Measurements from ENCODE around the gene VMAC.
"Not testable (repeated sequence)": the region's sequence is repeated elsewhere in the genome, so short reads cannot be mapped to it uniquely, and the experiment has no call there.

Gene VMAC

DNA sequence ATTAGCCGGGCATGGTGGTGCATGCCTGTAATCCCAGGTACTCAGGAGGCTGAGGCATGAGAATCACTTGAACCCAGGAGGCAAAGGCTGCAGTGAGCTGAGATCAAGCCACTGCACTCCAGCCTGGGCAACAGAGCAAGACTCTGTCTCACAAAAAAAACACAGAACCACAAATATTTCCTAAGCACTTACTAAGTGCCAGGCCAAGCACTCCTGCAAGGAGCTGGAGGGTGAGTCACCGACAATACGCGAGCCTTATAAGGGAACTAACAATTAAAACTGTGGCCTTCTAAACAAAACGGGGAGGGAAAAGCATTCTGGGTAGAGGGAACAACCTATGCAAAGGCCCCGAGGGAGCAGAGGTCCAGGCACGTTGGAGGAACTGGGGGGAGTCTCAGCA, 30.2 kb upstream of the VMAC start:
- H3K27ac ChIP-seq (ENCODE audit: low read length); H3K4me1 ChIP-seq (ENCODE audit: insufficient read depth, low read length); H3K27me3 ChIP-seq (ENCODE audit: insufficient read depth, low read length); H3K9me3 ChIP-seq (ENCODE audit: insufficient read depth, low read depth, low read length); H3K36me3 ChIP-seq (ENCODE audit: insufficient read depth, low read depth, low read length); H3K4me3 ChIP-seq (ENCODE audit: low read length); H3K9ac ChIP-seq (ENCODE audit: low read depth, low read length): not testable (repeated sequence)

DNA sequence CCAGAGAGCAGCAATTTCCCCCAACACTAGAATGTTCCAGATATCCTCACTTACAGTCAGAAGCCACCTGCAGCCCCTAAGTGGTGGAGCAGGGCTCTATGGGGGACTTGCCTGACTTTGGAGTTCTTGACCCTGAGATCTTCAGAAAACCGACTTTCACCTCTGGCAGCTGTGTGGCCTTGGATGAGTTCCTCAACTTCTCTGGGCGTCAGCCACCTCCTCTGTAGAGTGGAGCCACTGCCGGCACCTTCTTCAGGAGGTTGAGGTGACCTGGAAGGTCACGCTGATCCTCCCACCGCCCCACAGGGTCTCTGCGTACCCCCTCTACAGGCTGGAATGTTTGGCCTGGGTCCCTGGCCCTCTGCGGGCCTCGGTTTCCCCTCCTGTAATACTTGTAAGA, 27.2 kb upstream of the VMAC start:
- Histone ChIP-seq H3K27me3 (ENCODE audit: insufficient read depth, low read length) (no peaks in the 10 kb centered on the region), H3K4me3 (ENCODE audit: low read length) (no peak overlapping the region), H3K9me3 (ENCODE audit: insufficient read depth, low read depth, low read length) (no peaks in the 10 kb centered on the region), H3K36me3 (ENCODE audit: insufficient read depth, low read depth, low read length) (no peaks in the 10 kb centered on the region), H3K4me1 (ENCODE audit: insufficient read depth, low read length) (peaks cover 6% of the 10 kb centered on the region; the same call in 1 of the 2 replicates), H3K9ac (ENCODE audit: low read depth, low read length) (no peak overlapping the region), H3K27ac (ENCODE audit: low read length) (no peak overlapping the region)

DNA sequence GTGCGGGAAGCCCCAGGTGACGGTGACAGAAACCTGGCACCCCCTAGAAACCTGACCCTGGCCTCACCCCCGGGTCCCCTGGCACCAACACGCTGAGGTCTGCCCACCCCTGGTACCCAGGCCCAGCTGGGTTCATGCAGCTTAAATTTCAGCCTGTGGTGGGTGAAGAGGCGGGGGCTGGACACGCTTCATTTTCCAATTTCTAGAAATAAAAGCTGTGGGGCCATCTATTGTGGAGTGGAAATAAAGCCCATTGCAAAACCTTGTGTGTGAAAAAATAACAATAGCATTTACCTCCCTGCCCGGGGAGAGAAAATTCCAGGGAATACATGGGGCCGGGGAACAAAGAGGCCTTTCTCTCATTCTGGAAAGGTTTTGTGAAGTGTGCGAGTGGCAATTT, 26.8 kb upstream of the VMAC start:
- Histone ChIP-seq H3K9ac (ENCODE audit: low read depth, low read length) (no peak overlapping the region), H3K27me3 (ENCODE audit: insufficient read depth, low read length) (no peaks in the 10 kb centered on the region)

DNA sequence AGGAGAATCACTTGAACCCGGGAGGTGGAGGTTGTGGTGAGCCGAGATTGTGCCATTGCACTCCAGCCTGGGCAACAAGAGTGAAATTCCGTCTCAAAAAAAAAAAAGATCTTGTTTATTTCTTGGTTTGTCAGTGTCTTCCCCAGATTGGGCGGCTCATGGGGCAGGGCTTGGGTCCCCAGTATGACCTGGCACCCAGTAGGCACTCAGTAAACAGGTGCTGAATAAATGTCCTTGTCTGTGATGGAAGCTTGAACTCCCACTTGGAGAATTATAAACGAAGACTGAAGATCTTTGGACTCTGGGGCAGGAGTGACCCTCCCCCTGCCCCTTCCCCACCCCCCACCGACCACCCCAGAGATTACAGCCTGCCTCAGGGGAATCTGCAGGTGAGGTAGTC, 24.5 kb upstream of the VMAC start:
- Histone ChIP-seq H3K9ac (ENCODE audit: low read depth, low read length) (no peak overlapping the region), H3K9me3 (ENCODE audit: insufficient read depth, low read depth, low read length) (no peaks in the 10 kb centered on the region), H3K4me1 (ENCODE audit: insufficient read depth, low read length) (peaks cover 6% of the 10 kb centered on the region; the same call in 1 of the 2 replicates), H3K36me3 (ENCODE audit: insufficient read depth, low read depth, low read length) (no peaks in the 10 kb centered on the region), H3K27me3 (ENCODE audit: insufficient read depth, low read length) (no peaks in the 10 kb centered on the region), H3K4me3 (ENCODE audit: low read length) (no peak overlapping the region), H3K27ac (ENCODE audit: low read length) (no peak overlapping the region)

More for the DNA sequence above, 26.8 kb upstream of the VMAC start:
- Histone ChIP-seq H3K4me3 (ENCODE audit: low read length) (no peak overlapping the region), H3K36me3 (ENCODE audit: insufficient read depth, low read depth, low read length) (no peaks in the 10 kb centered on the region), H3K9me3 (ENCODE audit: insufficient read depth, low read depth, low read length) (no peaks in the 10 kb centered on the region), H3K27ac (ENCODE audit: low read length) (no peak overlapping the region), H3K4me1 (ENCODE audit: insufficient read depth, low read length) (peaks cover 6% of the 10 kb centered on the region; the same call in 1 of the 2 replicates)

DNA sequence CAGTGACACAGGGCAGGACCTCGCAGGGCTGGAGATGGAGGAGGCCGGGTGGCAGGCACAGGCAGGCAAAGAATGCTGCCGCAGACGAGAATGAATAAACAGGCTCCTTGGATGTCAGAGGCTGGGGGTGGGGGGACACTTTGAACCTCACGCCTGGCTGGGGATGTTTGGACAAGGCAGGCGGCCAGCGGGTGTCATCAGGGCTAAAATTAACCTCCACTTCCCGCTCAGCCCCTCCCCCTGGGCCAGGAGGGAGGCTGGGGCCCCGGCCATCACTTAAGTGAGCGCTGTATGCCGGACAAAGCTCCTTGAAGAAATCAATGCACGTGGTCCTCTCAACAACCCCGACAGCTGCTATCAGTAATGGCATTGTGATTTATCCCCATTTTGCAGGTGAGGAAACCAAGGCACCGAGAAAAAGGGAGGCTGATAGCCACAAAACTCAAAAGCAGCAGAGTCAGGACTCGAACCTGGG, 24.0 kb upstream of the VMAC start:
- Histone ChIP-seq H3K4me1 (ENCODE audit: insufficient read depth, low read length) (peaks cover 6% of the 10 kb centered on the region; the same call in 1 of the 2 replicates), H3K27ac (ENCODE audit: low read length) (no peak overlapping the region), H3K4me3 (ENCODE audit: low read length) (no peak overlapping the region), H3K9me3 (ENCODE audit: insufficient read depth, low read depth, low read length) (no peaks in the 10 kb centered on the region), H3K9ac (ENCODE audit: low read depth, low read length) (no peak overlapping the region), H3K27me3 (ENCODE audit: insufficient read depth, low read length) (no peaks in the 10 kb centered on the region), H3K36me3 (ENCODE audit: insufficient read depth, low read depth, low read length) (no peaks in the 10 kb centered on the region)

DNA sequence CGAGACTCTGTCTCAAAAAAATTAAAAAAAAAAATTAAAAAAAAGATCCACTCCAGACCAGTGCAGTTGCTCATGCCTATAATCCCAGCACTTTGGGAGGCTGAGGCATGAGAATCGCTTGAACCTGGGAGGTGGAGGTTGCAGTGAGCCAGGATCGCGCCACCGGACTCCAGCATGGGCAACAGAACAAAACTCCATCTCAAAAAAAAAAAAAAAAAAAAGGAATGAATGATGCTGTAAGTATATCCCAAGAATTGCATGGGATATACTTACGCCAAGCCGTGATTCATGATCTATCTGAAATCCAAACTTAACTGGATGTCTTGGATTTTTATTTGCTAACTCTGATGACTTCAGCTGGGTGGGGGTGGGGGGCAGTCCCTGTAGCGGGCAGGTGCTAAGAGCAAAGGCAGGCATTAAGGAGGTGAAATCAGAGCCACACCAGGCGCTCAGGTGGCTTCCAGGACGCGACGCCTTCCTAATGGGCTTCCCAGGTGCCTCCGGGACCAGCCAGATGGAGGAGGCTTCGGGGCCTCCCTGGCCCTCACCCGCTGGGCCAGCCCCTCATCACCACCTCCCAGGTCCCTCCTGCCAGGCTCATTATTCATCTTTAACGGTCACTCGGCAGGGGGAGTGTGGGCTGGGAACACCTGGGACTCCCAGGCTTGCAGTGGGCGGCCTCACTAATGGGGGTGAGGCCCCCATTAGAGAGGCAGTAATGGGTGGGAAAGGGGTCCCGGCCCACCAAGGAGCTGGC, 23.0 kb upstream of the VMAC start:
- Histone ChIP-seq H3K4me1 (ENCODE audit: insufficient read depth, low read length) (peaks cover 6% of the 10 kb centered on the region; the same call in 1 of the 2 replicates), H3K9me3 (ENCODE audit: insufficient read depth, low read depth, low read length) (no peaks in the 10 kb centered on the region), H3K27ac (ENCODE audit: low read length) (no peak overlapping the region), H3K27me3 (ENCODE audit: insufficient read depth, low read length) (no peaks in the 10 kb centered on the region), H3K4me3 (ENCODE audit: low read length) (no peak overlapping the region), H3K9ac (ENCODE audit: low read depth, low read length) (no peak overlapping the region), H3K36me3 (ENCODE audit: insufficient read depth, low read depth, low read length) (no peaks in the 10 kb centered on the region)

DNA sequence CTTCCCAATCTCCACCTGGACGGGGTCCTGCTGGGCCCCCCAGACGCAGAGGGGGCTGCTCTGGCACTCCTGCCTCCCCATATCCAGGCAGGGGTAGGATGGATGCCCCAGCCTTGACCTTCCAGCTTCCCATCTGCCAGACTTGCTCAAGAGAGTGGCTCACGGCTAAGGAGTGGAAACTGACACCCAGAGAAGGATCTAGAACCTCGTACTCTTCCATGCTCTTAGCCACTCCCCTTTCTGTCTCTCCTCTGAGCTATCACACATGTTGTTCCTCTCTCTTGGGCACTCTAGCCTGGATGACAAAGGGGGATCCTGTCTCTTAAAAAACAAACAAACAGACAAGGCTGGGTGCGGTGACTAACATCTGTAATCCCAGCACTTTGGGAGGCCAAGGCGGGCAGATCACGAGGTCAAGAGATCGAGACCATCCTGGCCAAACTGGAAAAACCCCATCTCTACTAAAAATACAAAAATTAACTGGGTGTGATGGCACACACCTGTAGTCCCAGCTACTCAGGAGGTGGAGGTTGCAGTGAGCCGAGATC, 22.2 kb upstream of the VMAC start:
- Histone ChIP-seq H3K4me1 (ENCODE audit: insufficient read depth, low read length) (peaks cover 6% of the 10 kb centered on the region; the same call in 1 of the 2 replicates), H3K9ac (ENCODE audit: low read depth, low read length) (no peak overlapping the region), H3K27ac (ENCODE audit: low read length) (no peak overlapping the region), H3K9me3 (ENCODE audit: insufficient read depth, low read depth, low read length) (no peaks in the 10 kb centered on the region), H3K36me3 (ENCODE audit: insufficient read depth, low read depth, low read length) (no peaks in the 10 kb centered on the region), H3K4me3 (ENCODE audit: low read length) (no peak overlapping the region), H3K27me3 (ENCODE audit: insufficient read depth, low read length) (no peaks in the 10 kb centered on the region)

DNA sequence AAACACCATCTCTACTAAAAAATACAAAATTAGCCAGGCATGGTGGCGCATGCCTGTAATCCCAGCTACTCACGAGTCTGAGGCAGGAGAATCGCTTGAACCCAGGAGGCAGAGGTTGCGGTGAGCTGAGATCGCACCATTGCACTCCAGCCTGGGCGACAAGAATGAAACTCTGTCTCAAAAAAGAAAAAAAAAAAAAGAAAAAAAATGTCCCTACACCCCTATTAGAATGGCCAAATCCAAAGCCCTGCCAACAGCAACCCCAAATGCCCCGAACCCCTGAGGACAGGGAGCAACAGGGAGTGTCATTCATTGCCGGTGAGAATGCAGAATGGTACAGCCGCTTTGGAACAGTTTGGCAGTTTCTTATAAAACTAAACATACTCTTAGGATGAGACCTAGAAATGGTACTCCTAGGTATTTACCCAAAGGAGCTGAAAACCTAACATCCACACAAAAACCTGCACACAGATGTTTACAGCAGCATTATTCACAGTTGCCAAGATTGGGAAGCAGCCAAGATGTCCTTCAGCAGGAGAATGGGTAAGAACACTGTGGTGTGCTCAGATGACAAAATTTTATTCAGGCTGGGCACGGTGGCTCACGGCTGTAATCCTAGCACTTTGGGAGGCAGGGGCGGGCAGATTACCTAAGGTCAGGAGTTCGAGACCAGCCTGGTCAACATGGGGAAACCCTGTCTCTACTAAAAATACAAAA, 21.4 kb upstream of the VMAC start:
- not testable (repeated sequence) for H3K4me3 ChIP-seq (ENCODE audit: low read length); H3K4me1 ChIP-seq (ENCODE audit: insufficient read depth, low read length); H3K9ac ChIP-seq (ENCODE audit: low read depth, low read length); H3K27ac ChIP-seq (ENCODE audit: low read length); H3K36me3 ChIP-seq (ENCODE audit: insufficient read depth, low read depth, low read length); H3K27me3 ChIP-seq (ENCODE audit: insufficient read depth, low read length); H3K9me3 ChIP-seq (ENCODE audit: insufficient read depth, low read depth, low read length)

DNA sequence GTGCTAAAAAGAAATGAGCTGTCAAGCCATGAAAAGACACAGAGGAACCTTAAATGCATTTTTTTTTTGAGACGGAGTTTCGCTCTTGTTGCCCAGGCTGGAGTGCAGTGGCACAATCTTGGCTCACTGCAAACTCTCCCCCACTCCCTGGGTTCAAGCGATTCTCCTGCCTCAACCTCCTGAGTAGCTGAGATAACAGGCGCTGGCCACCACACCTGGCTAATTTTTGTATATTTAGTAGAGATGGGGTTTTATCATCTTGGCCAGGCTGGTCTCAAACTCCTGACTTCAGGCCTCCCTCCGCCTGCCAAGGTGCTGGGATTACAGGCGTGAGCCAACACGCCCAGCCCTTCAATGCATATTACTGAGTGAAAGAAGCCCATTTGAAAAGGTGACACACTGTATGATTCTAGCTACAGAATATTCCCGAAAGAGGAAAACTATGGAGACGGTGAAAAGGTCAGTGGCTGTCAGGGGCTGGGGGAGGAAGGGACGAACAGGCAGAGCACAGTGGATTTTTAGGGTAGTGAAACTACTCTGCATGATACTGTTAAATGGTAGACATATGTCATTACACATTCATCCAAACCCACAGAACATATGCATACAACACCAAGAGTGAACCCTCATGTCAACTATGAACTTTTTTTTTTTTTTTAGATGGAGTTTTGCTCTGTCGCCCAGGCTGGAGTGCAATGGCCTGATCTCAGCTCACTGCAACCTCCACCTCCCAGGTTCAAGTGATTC, 20.4 kb upstream of the VMAC start:
- not testable (repeated sequence) for H3K27ac ChIP-seq (ENCODE audit: low read length); H3K36me3 ChIP-seq (ENCODE audit: insufficient read depth, low read depth, low read length); H3K9ac ChIP-seq (ENCODE audit: low read depth, low read length); H3K4me3 ChIP-seq (ENCODE audit: low read length); H3K27me3 ChIP-seq (ENCODE audit: insufficient read depth, low read length); H3K9me3 ChIP-seq (ENCODE audit: insufficient read depth, low read depth, low read length); H3K4me1 ChIP-seq (ENCODE audit: insufficient read depth, low read length)

DNA sequence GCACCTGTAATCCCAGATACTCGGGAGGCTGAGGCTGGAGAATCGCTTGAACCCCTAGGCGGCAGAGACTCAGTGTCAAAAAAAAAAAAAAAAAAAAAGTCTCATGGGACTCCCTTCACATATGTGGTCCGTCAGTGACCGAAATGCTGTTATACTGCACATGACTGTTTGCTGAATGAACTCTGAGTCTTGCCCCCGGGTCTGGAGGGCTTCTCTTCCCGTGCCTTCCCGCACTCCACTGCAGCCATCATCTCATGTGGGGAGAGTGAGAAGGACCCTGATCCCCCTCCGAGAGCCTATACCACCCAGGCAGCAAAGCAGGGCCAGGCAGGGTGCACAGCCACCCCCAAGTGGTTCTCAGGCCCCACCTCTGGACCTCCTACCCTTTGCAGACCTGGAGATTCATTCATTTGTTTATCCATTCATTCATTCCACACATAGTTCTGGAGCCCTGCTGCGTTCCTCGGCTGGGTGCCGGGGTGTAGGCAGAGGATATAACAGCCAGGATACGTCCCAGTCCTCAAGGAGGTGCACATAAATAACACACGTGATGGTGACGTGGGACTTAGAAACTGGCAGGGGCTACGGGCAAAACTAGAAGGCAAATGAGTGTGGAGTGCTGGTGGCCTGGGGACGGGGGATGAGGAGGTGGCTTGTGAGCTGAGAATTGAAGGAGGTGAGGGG, 15.2 kb upstream of the VMAC start:
- Histone ChIP-seq H3K9ac (ENCODE audit: low read depth, low read length) (no peak overlapping the region), H3K4me1 (ENCODE audit: insufficient read depth, low read length) (no peaks in the 10 kb centered on the region; the same call in 1 of the 2 replicates), H3K36me3 (ENCODE audit: insufficient read depth, low read depth, low read length) (no peaks in the 10 kb centered on the region), H3K27me3 (ENCODE audit: insufficient read depth, low read length) (peaks cover 6% of the 10 kb centered on the region; the same call in 1 of the 2 replicates), H3K4me3 (ENCODE audit: low read length) (no peak overlapping the region), H3K27ac (ENCODE audit: low read length) (no peak overlapping the region), H3K9me3 (ENCODE audit: insufficient read depth, low read depth, low read length) (no peaks in the 10 kb centered on the region)

DNA sequence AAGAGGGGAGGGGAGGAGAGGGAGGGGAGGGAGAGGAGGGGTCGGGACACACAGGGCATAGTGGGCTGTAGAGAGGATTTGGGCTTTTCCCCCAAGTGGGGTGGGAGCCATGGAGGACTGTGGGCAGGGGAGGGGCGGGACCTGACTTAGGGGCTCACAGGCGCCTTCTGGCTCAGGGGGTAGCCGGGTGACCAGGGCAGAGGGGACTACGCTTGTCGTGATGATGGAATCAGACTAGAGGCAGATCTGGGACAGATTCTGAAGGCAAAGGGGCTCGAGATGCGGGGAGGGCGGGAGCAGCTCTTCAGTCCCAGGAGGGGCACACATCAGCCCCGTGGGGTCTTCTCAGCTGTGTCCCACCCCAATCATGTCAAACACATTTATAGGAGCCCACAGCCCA, 14.6 kb upstream of the VMAC start:
- Histone ChIP-seq H3K36me3 (ENCODE audit: insufficient read depth, low read depth, low read length) (peaks cover 6% of the 10 kb centered on the region; the same call in 1 of the 2 replicates), H3K4me3 (ENCODE audit: low read length) (no peak overlapping the region), H3K27ac (ENCODE audit: low read length) (no peak overlapping the region), H3K9ac (ENCODE audit: low read depth, low read length) (no peak overlapping the region), H3K9me3 (ENCODE audit: insufficient read depth, low read depth, low read length) (no peaks in the 10 kb centered on the region), H3K4me1 (ENCODE audit: insufficient read depth, low read length) (no peaks in the 10 kb centered on the region; the same call in 1 of the 2 replicates), H3K27me3 (ENCODE audit: insufficient read depth, low read length) (peaks cover 6% of the 10 kb centered on the region; the same call in 1 of the 2 replicates)
